GM12891 (cell line): ENCODE data around the gene C4A.

Source experiments
- PAX5 ChIP-seq: IDR thresholded peaks from 2 replicates; pipeline ENCODE4 v1.6.1; 2011; ENCODE audit warnings: low read length, moderate library complexity, mild to moderate bottlenecking; ENCODE audit not compliant: insufficient read depth, severe bottlenecking
- POLR2A ChIP-seq: IDR thresholded peaks from 2 replicates; pipeline ENCODE4 v1.6.1; 2011; ENCODE audit warnings: low read depth, low read length, control low read depth
- POLR2AphosphoS5 ChIP-seq: IDR thresholded peaks from 2 replicates; pipeline ENCODE4 v1.6.1; 2011; ENCODE audit warnings: low read depth, low read length, control low read depth
- SPI1 ChIP-seq: IDR thresholded peaks from 2 replicates; pipeline ENCODE4 v1.6.1; 2011; ENCODE audit warnings: low read depth, low read length, control low read depth
- TAF1 ChIP-seq: IDR thresholded peaks from 2 replicates; pipeline ENCODE4 v1.6.1; 2011; ENCODE audit warnings: low read depth, low read length, control low read depth

DNA sequence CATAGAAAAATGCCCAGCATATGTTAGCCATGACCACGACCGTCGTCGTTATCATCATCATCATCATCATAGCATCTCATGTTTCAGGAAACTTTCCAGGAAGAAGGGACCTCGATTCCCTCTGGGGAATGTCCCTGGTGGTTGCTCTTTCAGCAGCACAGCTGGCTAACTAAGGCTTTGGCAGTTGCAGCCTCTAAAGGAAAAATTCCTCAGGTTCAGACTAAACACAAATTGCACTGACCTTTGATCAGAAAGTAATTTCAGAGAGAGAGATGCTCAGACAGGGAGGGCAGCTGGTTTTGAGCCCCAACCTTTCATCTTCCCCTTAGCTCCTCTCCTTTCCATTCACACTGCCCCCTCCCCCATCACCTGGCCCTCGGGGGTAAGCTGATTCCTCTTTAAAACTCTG is 41.6 kb upstream of the C4A start:
- TF ChIP-seq TAF1 (no peak), POLR2AphosphoS5 (no peak), SPI1 (no peak), POLR2A (no peak), PAX5 (no peak)
